GM23338 (cell line): Measurements from ENCODE around the gene CD2. TPM values are rescaled to one million over a fixed set of nuclear protein-coding genes. Genes with fewer than 3 reads are reported as not detected.

Experiments used
- ATAC-seq: fragments of 200-7000 bp; cut with Tn5 transposase; 3 replicates; pipeline ENCODE4 v1.9.1; 2020
- DNase-seq: peaks from one replicate; pipeline ENCODE4 v3.0.0-alpha.2; 2015; ENCODE audit warnings: low spot score
- H2AFZ ChIP-seq: fragments of 200-600 bp; sonication (generic); 2 replicates; pipeline ENCODE4 v1.8.0; 2016; ENCODE audit warnings: antibody characterized with exemption, mild to moderate bottlenecking, moderate library complexity
- H3F3A ChIP-seq: fragments of 200-600 bp; sonication (generic); replicated peaks from 2 replicates; pipeline ENCODE4 v1.8.0; 2017; ENCODE audit warnings: antibody characterized with exemption, mixed run types, low read depth
- H3K27ac ChIP-seq: fragments of 200-600 bp; sonication (generic); 2 replicates; pipeline ENCODE4 v1.6.1; 2016; ENCODE audit warnings: low read depth
- H3K27me3 ChIP-seq: fragments of 200-600 bp; sonication (generic); 2 replicates; pipeline ENCODE4 v1.8.0; 2016; ENCODE audit warnings: mild to moderate bottlenecking, mixed run types, moderate library complexity; ENCODE audit not compliant: insufficient read depth
- H3K36me3 ChIP-seq: fragments of 200-600 bp; sonication (generic); 2 replicates; pipeline ENCODE4 v1.8.0; 2016; ENCODE audit warnings: mild to moderate bottlenecking; ENCODE audit not compliant: insufficient read depth
- H3K4me1 ChIP-seq: fragments of 200-600 bp; sonication (generic); 2 replicates; pipeline ENCODE4 v1.8.0; 2016; ENCODE audit warnings: mild to moderate bottlenecking, moderate library complexity; ENCODE audit not compliant: insufficient read depth
- H3K4me2 ChIP-seq: fragments of 200-600 bp; sonication (generic); 2 replicates; pipeline ENCODE4 v1.7.1; 2017; ENCODE audit warnings: mixed run types
- H3K4me3 ChIP-seq: fragments of 200-600 bp; sonication (generic); 2 replicates; pipeline ENCODE4 v1.6.1; 2016; ENCODE audit warnings: mixed run types
- H3K79me2 ChIP-seq: fragments of 200-600 bp; sonication (generic); replicated peaks from 2 replicates; pipeline ENCODE4 v1.8.0; 2017; ENCODE audit warnings: mild to moderate bottlenecking; ENCODE audit not compliant: insufficient read depth
- H3K9me2 ChIP-seq: fragments of 200-600 bp; sonication (generic); 2 replicates; pipeline ENCODE4 v1.8.0; 2017; ENCODE audit not compliant: insufficient read depth
- H4K20me1 ChIP-seq: fragments of 200-600 bp; sonication (generic); replicated peaks from 2 replicates; pipeline ENCODE4 v1.8.0; 2017; ENCODE audit warnings: mild to moderate bottlenecking; ENCODE audit not compliant: insufficient read depth
- H3K27ac Mint-ChIP-seq: 2 replicates; pipeline ENCODE4 v1.8.0; 2020; ENCODE audit warnings: inconsistent platforms, mild to moderate bottlenecking, moderate library complexity, mixed read lengths
- H3K27me3 Mint-ChIP-seq: 3 replicates; pipeline ENCODE4 v1.8.0; 2022; ENCODE audit warnings: low read depth, mild to moderate bottlenecking, moderate library complexity, mixed read lengths, inconsistent platforms; ENCODE audit not compliant: insufficient read depth, poor library complexity
- H3K36me3 Mint-ChIP-seq: 3 replicates; pipeline ENCODE4 v1.8.0; 2021; ENCODE audit warnings: low read depth, mild to moderate bottlenecking, inconsistent platforms, moderate library complexity, mixed read lengths
- H3K4me1 Mint-ChIP-seq: 3 replicates; pipeline ENCODE4 v1.8.0; 2020; ENCODE audit warnings: mild to moderate bottlenecking, inconsistent platforms, mixed read lengths
- H3K4me3 Mint-ChIP-seq: 3 replicates; pipeline ENCODE4 v1.8.0; 2021; ENCODE audit warnings: moderate library complexity, mild to moderate bottlenecking, inconsistent platforms, mixed read lengths
- H3K9me3 Mint-ChIP-seq: 3 replicates; pipeline ENCODE4 v1.8.0; 2020; ENCODE audit warnings: moderate library complexity, mild to moderate bottlenecking, inconsistent platforms, mixed read lengths
- CTCF ChIP-seq, 2 experiments: fragments of 200-600 bp in 1 of 2; sonication (generic) in 1 of 2; conservative IDR thresholded peaks; 2 replicates each; pipeline versions ENCODE4 v1.5.1 to v1.6.1; 2016 to 2017; ENCODE audit warnings: antibody characterized with exemption in 2 of 2, low read depth in 2 of 2, mild to moderate bottlenecking in 2 of 2, moderate library complexity in 1 of 2
- ETS1 ChIP-seq: IDR thresholded peaks from 2 replicates; pipeline ENCODE4 v1.6.1; 2016; ENCODE audit warnings: antibody characterized with exemption
- EZH2 ChIP-seq: fragments of 200-600 bp; sonication (generic); IDR thresholded peaks from one replicate; pipeline ENCODE4 v1.8.0; 2017; ENCODE audit warnings: antibody characterized with exemption, mild to moderate bottlenecking, low read depth; ENCODE audit not compliant: unreplicated experiment
- EZH2phosphoT487 ChIP-seq: fragments of 200-600 bp; sonication (generic); IDR thresholded peaks from one replicate; pipeline ENCODE4 v1.8.1; 2018; ENCODE audit warnings: antibody characterized with exemption; ENCODE audit not compliant: unreplicated experiment
- NANOG ChIP-seq: IDR thresholded peaks from 2 replicates; pipeline ENCODE4 v1.6.1; 2016; ENCODE audit warnings: antibody characterized with exemption, borderline replicate concordance
- ZNF114 ChIP-seq: fragments of 250-450 bp; sonication (Bioruptor Pico); IDR thresholded peaks from 2 replicates; pipeline ENCODE4 v1.5.0; 2020; ENCODE audit warnings: mild to moderate bottlenecking, moderate library complexity
- ZNF331 ChIP-seq: fragments of 250-450 bp; sonication (Bioruptor Pico); IDR thresholded peaks from 2 replicates; pipeline ENCODE4 v1.5.0; 2020; ENCODE audit warnings: low read depth, mild to moderate bottlenecking, moderate library complexity
- ZNF462 ChIP-seq: fragments of 250-450 bp; sonication (Bioruptor Pico); IDR thresholded peaks from 2 replicates; pipeline ENCODE4 v1.5.0; 2020; ENCODE audit warnings: mild to moderate bottlenecking, moderate library complexity
- polyA plus RNA-seq: library from polyadenylated mRNA; unstranded; fragments of >200 nt; fragmentation: Nextera tagmentation; extraction: Ambion mirVana; gene quantifications from 2 replicates; pipeline ENCODE4 v1.2.1, GENCODE V29; 2016
- total RNA-seq: library from RNA; depleted of rRNA; stranded (reverse); fragments of >200 nt; shearing (Covaris generic); gene quantifications from 2 replicates; pipeline ENCODE4 v1.2.3, GENCODE V29; 2014

The CD2 gene
- total and polyA plus RNA-seq, 2 experiments from 2014 or later = not detected

GRCh38 chr1:116765962-116766361 is 11.7 kb downstream of the CD2 start (continued):
- TF ChIP-seq CTCF (conservative IDR thresholded peaks at IDR 0.05; ENCODE audit: low read depth in 2 of 2) = no peak
- TF ChIP-seq ZNF114 (CRISPR knock-in tag) = no peak
- TF ChIP-seq ETS1 = no peak

- Histone ChIP-seq H4K20me1 (no peaks in the 10 kb centered on the region), H3K36me3 (no peaks in the 10 kb centered on the region), H3K4me3 (no peak overlapping the region), H3K4me2 (no peak overlapping the region), H3K27me3 (no peaks in the 10 kb centered on the region), H3K9me2 (peaks cover 7% of the 10 kb centered on the region; the same call in 1 of the 2 replicates), H3K4me1 (no peaks in the 10 kb centered on the region), H3K27ac (no peak overlapping the region), H3K79me2 (no peaks in the 10 kb centered on the region), H2AFZ (no peak overlapping the region), H3F3A (no peaks in the 10 kb centered on the region)
- H3K27ac Mint-ChIP-seq = no peak overlapping the region
- no peak for ATAC-seq
- peaks cover 4% of the 10 kb centered on the region for H3K4me1 Mint-ChIP-seq
- TF ChIP-seq ZNF114 (CRISPR knock-in tag) = no peak
- no peak for TF ChIP-seq EZH2phosphoT487
- TF ChIP-seq ZNF331 (CRISPR knock-in tag) = no peak
- TF ChIP-seq NANOG = no peak
- no peak for TF ChIP-seq EZH2
- no peak for TF ChIP-seq ZNF462 (CRISPR knock-in tag)
- peaks cover 2% of the 10 kb centered on the region for H3K9me3 Mint-ChIP-seq
- peaks cover 9% of the 10 kb centered on the region for H3K27me3 Mint-ChIP-seq
- no peak overlapping the region for H3K4me3 Mint-ChIP-seq
- H3K36me3 Mint-ChIP-seq = no peaks in the 10 kb centered on the region; the same call in 2 of the 3 replicates
- DNase-seq = no peak
Measured at GRCh38 chr1:116766616-116767469, 12.6 kb downstream of the CD2 start.
